BJ (cell line): Measurements from ENCODE around the gene ITGB2. TPM values are rescaled to one million over a fixed set of nuclear protein-coding genes. Genes with fewer than 3 reads are reported as not detected.
"Not testable (repeated sequence)": the region's sequence is repeated elsewhere in the genome, so short reads cannot be mapped to it uniquely, and the experiment has no call there.

Source experiments
- CTCF ChIA-PET: fragments of 350-600 bp; formaldehyde crosslinking; extraction: SDS; loops from one replicate; lab custom pipeline; 2021; ENCODE audit warnings: antibody characterized with exemption, inconsistent platforms; lab: Yijun Ruan, JAX
- POLR2A ChIA-PET: fragments of 300-600 bp; sonication (Branson Sonifier 250); formaldehyde crosslinking; extraction: SDS; loops from one replicate; lab custom pipeline; 2021; ENCODE audit warnings: antibody characterized with exemption; lab: Charles Lee
- DNase-seq: peaks from one replicate; pipeline ENCODE4 v3.0.0-alpha.2; 2011; ENCODE audit warnings: low read depth
- H3K27me3 ChIP-seq: 2 replicates; pipeline ENCODE4 v1.6.0; 2011; ENCODE audit warnings: low read length; ENCODE audit not compliant: control insufficient read depth, insufficient read depth
- H3K36me3 ChIP-seq: 2 replicates; pipeline ENCODE4 v1.5.1; 2011; ENCODE audit warnings: low read length; ENCODE audit not compliant: control insufficient read depth, insufficient read depth
- H3K4me3 ChIP-seq: 2 replicates; pipeline ENCODE4 v1.5.1; 2011; ENCODE audit warnings: low read depth, mild to moderate bottlenecking, control low read depth, low read length
- polyA plus RNA-seq: library from polyadenylated mRNA; depleted of rRNA; stranded (reverse); fragments of >200 nt; gene quantifications from 2 replicates; pipeline ENCODE4 v1.2.3, GENCODE V29; 2011
- TF ChIP-seq, protein P1 (sequence below): IDR thresholded peaks from 2 replicates; pipeline ENCODE4 v1.5.1; 2011; ENCODE audit warnings: low read depth, mild to moderate bottlenecking, control low read depth, inconsistent platforms, low read length, moderate library complexity; ENCODE audit not compliant: insufficient read depth

The ITGB2 gene
- polyA plus RNA-seq, 1 experiment: not detected

DNA sequence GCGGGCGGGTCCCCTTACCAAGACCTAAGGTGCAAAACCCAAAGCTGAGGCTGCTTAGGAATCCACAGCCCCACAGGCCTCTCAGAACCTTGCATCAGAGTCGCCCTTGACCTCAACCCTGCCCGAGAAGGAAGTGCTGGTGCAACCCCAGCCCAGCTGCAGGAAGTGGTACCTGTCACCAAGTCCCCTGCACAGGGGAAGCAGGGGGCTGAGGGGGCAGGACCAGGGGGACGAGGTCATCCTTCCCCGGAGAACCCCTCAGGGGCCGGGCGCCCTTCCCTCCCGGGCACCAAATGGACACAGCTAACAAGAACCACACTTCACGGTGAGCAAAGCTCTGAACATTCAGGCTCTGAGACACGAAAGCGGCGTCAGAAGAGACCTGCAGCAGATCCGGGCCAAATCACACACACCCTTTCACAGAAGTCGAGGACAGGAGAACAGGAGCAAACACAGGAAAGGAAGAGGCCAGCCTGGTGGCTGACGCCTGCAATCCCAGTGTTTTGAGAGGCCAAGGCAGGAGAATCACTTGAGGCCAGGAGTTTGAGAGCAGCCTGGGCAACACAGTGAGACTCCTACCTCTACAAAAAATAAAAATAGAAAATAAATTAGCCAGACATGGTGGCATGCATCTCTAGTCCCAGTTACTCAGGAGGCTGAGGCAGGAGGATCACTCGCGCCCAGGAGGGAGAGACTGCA, 6.4 kb downstream of the ITGB2 start:
- H3K27me3 ChIP-seq: peaks cover 19% of the 10 kb centered on the region
- no peak for DNase-seq
- no peak overlapping the region for H3K4me3 ChIP-seq
- no peaks in the 10 kb centered on the region for H3K36me3 ChIP-seq
- CTCF ChIA-PET: interaction anchor here (2.5 kb wide), 1 partner anchor 21 kb away, joined by 11 read pairs; no protein-coding TSS in a partner anchor
- TF ChIP-seq, protein P1, sequence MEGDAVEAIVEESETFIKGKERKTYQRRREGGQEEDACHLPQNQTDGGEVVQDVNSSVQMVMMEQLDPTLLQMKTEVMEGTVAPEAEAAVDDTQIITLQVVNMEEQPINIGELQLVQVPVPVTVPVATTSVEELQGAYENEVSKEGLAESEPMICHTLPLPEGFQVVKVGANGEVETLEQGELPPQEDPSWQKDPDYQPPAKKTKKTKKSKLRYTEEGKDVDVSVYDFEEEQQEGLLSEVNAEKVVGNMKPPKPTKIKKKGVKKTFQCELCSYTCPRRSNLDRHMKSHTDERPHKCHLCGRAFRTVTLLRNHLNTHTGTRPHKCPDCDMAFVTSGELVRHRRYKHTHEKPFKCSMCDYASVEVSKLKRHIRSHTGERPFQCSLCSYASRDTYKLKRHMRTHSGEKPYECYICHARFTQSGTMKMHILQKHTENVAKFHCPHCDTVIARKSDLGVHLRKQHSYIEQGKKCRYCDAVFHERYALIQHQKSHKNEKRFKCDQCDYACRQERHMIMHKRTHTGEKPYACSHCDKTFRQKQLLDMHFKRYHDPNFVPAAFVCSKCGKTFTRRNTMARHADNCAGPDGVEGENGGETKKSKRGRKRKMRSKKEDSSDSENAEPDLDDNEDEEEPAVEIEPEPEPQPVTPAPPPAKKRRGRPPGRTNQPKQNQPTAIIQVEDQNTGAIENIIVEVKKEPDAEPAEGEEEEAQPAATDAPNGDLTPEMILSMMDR: no peak
- POLR2A ChIA-PET: no interaction called here

DNA sequence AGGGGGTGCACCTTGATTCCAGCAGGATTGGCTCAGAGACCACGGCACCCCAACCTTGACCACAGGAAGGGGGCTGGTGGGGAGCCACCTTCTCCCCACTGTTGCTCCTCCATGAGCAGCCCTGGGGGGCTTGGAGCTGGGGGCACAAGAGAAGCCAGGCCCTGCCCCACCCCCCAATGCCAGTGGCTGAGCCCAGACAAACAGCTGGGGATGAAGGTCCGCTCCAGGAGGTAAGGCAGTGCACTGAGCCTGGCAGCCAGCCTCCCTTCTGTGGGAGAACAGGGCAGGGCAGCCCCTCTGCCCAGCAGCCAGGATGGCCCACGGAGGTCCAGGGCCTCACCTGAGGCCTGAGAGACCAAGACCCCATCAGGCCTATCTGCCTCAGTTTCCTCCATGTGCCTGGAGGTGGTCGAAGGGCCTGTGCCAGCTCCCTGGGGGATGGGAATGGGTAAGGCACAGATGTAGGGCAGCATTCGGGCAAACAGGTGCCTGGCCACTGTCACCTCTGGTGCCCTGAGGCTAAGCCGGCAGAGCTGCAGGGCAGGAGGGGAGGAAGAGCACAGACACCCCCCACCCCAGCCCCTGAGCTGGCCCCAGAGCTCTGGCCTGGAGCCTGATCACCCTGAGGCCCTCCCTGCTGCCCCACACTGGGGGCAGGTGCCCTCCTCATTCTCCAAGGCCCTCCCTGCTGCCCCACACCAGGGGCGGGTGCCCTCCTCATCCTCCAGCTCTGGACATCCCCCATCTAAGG, 7.1 kb downstream of the ITGB2 start:
- TF ChIP-seq, protein P1: no peak
- no peaks in the 10 kb centered on the region for H3K36me3 ChIP-seq
- POLR2A ChIA-PET: no interaction called here
- H3K4me3 ChIP-seq: no peak overlapping the region
- H3K27me3 ChIP-seq: peaks cover 21% of the 10 kb centered on the region
- DNase-seq: no peak
- CTCF ChIA-PET: interaction anchor here (2.5 kb wide), 1 partner anchor 20 kb away, joined by 11 read pairs; no protein-coding TSS in a partner anchor

DNA sequence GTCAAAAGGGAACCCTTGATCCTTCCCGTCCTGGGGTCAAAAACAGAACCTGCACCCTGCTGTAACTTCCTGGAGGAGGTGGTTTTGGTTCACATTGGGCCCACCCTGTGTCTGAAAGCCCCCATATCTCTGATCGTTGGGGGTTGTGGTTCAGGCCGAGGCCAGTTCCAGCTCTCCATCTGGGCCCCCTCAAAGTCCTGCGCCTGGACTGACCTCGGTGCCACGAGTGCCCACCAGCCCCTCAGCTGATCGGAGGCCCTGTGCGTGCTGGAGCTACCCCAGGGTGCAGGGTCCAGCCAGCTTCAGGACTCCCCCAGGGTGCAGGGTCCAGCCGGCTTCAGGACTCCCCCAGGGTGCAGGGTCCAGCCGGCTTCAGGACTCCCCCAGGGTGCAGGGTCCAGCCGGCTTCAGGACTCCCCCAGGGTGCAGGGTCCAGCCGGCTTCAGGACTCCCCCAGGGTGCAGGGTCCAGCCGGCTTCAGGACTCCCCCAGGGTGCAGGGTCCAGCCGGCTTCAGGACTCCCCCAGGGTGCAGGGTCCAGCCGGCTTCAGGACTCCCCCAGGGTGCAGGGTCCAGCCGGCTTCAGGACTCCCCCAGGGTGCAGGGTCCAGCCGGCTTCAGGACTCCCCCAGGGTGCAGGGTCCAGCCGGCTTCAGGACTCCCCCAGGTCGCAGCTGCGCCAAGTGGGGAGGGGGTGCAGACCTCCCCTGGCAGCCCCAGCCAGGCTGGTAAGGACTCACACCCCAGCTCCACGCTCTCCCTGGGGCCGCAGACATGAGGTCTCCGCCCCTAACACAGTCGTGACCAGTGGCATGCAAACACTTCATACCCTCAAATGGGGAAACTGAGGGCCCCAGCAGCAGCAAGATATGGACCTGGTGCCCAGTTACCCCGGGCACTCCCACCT, 7.9 kb downstream of the ITGB2 start:
- H3K4me3 ChIP-seq, H3K36me3 ChIP-seq, POLR2A ChIA-PET, DNase-seq: not testable (repeated sequence)
- H3K27me3 ChIP-seq: peaks cover 20% of the 10 kb centered on the region
- CTCF ChIA-PET: interaction anchor here (1.0 to 2.5 kb wide), 2 partner anchors 15 to 19 kb away, joined by 3 to 11 read pairs; no protein-coding TSS in a partner anchor

DNA sequence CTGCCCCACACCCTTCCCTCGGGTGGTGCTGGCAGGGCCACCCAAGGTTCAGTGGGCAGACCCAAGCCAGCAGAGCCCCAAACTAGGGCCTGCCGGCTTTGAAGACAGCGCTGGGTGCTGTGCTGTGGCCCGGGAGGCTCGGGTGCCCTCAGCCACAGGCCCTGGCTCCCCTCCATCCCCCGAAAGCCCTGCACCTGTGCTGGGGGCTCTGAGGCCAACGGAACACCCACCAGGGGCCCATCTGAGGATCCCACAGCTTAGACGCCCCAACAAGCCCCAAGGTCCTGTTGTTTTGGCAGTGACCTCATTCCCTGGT, 8.6 kb downstream of the ITGB2 start:
- ChIA-PET POLR2A (no interaction called here), CTCF (interaction anchor here (1.0 to 2.5 kb wide), 2 partner anchors 14 to 18 kb away, joined by 3 to 11 read pairs; no protein-coding TSS in a partner anchor)
- peaks cover 23% of the 10 kb centered on the region for H3K27me3 ChIP-seq
- TF ChIP-seq, protein P1: no peak
- H3K4me3 ChIP-seq: no peak overlapping the region
- no peak for DNase-seq
- H3K36me3 ChIP-seq: no peaks in the 10 kb centered on the region

DNA sequence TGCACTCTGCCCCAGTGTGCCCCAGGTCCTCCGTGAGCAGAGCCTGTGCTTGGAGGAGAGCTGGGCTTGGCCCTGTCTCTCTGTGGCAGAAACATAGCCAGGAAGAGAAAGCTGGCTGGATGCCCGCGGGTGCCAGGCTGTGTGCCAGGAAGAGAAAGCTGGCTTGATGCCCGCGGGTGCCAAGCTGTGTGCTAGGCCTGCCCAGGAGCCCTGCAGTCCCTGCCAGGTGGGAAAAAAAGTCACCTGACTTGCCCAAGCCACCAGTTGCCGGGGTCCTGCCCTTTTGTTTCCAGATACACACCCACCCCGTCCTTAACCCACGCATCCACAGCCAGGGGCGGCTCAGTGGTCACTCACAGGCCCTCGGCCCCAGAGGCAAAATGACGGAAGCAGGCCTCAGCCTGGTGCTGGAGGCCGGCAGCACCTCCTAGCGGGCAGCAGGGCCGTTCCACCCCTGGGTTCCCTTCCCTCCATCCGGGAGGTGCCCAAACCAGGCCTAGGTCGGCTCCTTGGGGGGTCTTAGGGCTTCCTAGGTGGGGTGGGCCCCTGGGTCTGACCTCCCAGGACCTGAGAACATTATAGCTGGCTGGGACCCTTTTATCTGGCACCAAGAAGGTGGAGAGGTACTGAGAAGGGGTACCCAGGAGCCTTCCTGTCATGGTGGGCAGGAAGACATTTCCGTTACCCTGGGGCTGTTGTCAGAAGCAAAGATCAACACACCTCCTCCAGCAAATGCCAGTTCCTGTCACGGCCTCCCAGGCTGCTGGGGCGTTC, 9.1 kb downstream of the ITGB2 start:
- H3K27me3 ChIP-seq: peaks cover 28% of the 10 kb centered on the region
- CTCF ChIA-PET: interaction anchor here (1.0 kb wide), 1 partner anchor 13 kb away, joined by 3 read pairs; no protein-coding TSS in a partner anchor
- no peaks in the 10 kb centered on the region for H3K36me3 ChIP-seq
- POLR2A ChIA-PET: no interaction called here
- H3K4me3 ChIP-seq: no peak overlapping the region
- TF ChIP-seq, protein P1: 0 out of 2 replicates have a peak, but pooled peaks have one; percentile 11
- DNase-seq: no peak
